Large intestine (tissue), 3 donors: ENCODE measurements around the gene THY1. TPM values are rescaled to one million over a fixed set of nuclear protein-coding genes. Genes with fewer than 3 reads are reported as not detected.
"Not testable (repeated sequence)": the region's sequence is repeated elsewhere in the genome, so short reads cannot be mapped to it uniquely, and the experiment has no call there.

Experiments used
- DNase-seq, 2 donors: peaks; one replicate each; pipeline versions ENCODE4 v3.0.0 to v3.0.0-alpha.2; 2013
- H3K27ac ChIP-seq: one replicate; pipeline ENCODE4 v1.5.1; 2013; ENCODE audit warnings: low read length
- H3K27me3 ChIP-seq: 2 replicates; pipeline ENCODE4 v1.6.1; 2013; ENCODE audit warnings: low read length; ENCODE audit not compliant: control insufficient read depth, insufficient read depth
- H3K36me3 ChIP-seq: 2 replicates; pipeline ENCODE4 v1.6.1; 2013; ENCODE audit warnings: low read length; ENCODE audit not compliant: control insufficient read depth, insufficient read depth
- H3K4me1 ChIP-seq: one replicate; pipeline ENCODE4 v1.6.1; 2013; ENCODE audit warnings: low read length; ENCODE audit not compliant: control insufficient read depth, insufficient read depth
- H3K4me3 ChIP-seq: one replicate; pipeline ENCODE4 v1.5.1; 2013; ENCODE audit warnings: low read length
- H3K9me3 ChIP-seq: one replicate; pipeline ENCODE4 v1.6.1; 2013; ENCODE audit warnings: mild to moderate bottlenecking, low read depth, low read length, moderate library complexity; ENCODE audit not compliant: control insufficient read depth
- WGBS: methylation state at CpG from one replicate; pipeline ENCODE4 v1.1.5; 2013; ENCODE audit warnings: low lambda C conversion rate; ENCODE audit not compliant: insufficient coverage; 5-methylcytosine and 5-hydroxymethylcytosine counted together
- polyA plus RNA-seq: library from polyadenylated mRNA; unstranded; fragments of 120-200 nt; gene quantifications from one replicate; pipeline ENCODE4 v1.2.1, GENCODE V29; 2013

Gene THY1
- polyA plus RNA-seq, 1 donor: 44.4 TPM

GRCh38 chr11:119460097-119460496 lies 37.1 kb upstream of the THY1 start:
- Histone ChIP-seq H3K9me3 (no peaks in the 10 kb centered on the region), H3K4me3 (no peak overlapping the region), H3K4me1 (no peaks in the 10 kb centered on the region), H3K36me3 (no peaks in the 10 kb centered on the region), H3K27ac (peak overlapping the region; percentile 46), H3K27me3 (peaks cover 3% of the 10 kb centered on the region)
- no peak for DNase-seq
- 80% methylated on average over 1 of the region's 11 CpGs for WGBS

DNA sequence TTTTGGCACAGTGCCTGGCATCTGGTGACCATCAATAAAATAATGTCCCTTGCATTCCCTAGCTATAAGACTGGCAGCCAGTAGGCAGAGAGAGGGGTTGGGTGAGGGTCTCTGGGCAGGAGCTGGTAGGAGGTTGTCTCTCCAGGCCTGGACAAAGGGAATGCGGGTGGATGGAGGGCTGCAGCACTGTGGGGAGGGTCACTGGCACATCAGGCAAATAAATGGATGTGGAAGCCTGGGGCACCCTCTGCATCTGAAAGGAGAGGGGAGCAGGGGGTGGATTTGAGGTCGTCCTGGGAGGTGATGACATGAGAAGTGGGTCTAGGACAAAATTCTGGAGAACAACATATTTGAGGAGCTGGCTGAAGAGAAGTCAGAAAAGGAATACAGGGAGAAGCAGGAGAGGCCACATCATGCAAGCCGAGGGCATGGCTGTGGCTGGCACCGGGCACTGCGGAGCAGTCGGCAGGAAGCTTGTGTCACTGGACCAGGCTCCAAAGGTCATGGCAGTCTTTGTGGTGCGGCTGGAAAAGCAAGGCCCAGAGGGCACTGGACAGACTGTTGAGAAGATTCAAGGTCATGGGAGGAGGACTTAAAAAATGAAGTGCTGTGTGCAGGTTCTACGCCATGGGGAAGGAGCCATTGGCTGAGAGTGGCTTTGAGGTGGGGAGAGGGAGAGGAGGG lies 36.5 kb upstream of the THY1 start:
- 100% methylated on average over 2 of the region's 8 CpGs for WGBS
- no peak overlapping the region for H3K4me3 ChIP-seq

DNA sequence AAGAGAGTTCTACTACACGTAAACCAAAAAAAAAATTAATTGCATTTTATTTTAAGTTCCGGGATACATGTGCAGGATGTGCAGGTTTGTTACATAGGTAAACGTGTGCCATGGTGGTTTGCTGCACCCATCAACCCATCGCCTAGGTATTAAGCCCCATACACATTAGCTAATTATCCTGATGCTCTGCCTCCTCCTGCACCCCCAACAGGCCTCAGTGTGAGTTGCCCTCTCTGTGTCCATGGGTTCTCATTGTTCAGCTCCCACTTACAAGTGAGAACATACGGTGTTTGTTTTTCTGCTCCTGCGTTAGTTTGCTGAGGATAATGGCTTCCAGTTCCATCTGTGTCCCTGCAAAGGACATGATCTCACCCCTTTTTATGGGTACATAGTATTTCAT lies 32.7 kb upstream of the THY1 start:
- H3K9me3 ChIP-seq, DNase-seq, H3K4me1 ChIP-seq, H3K27me3 ChIP-seq, H3K36me3 ChIP-seq, H3K4me3 ChIP-seq, H3K27ac ChIP-seq: not testable (repeated sequence)
- WGBS: no CpG with 5 or more reads among the region's 6 CpGs

More for the DNA sequence above, 36.5 kb upstream of the THY1 start:
- H3K27me3 ChIP-seq: peaks cover 3% of the 10 kb centered on the region
- no peak overlapping the region for H3K27ac ChIP-seq
- DNase-seq: no peak
- no peaks in the 10 kb centered on the region for H3K4me1 ChIP-seq
- H3K36me3 ChIP-seq: no peaks in the 10 kb centered on the region
- H3K9me3 ChIP-seq: no peaks in the 10 kb centered on the region

DNA sequence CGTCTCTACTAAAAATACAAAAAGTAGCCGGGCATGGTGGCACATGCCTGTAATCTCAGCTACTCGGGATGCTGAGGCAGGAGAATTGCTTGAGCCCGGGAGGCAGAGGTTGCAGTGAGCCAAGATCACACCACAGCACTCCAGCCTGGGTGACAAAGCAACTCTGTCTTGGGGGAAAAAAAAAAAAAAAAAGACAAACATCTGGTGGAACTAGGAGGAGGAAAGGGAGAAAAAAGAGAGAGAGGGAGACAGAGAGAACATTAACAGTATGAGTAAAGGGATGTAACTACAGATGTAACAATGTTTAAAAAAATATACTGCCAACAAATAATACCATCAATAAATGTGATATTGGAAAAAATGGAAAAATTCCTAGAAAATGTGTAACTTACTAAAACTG lies 32.3 kb upstream of the THY1 start:
- no CpG with 5 or more reads among the region's 4 CpGs for WGBS
- not testable (repeated sequence) for H3K27ac ChIP-seq, H3K27me3 ChIP-seq, H3K9me3 ChIP-seq, H3K36me3 ChIP-seq, H3K4me1 ChIP-seq, DNase-seq, H3K4me3 ChIP-seq

- no peaks in the 10 kb centered on the region for H3K27me3 ChIP-seq
- no peaks in the 10 kb centered on the region for H3K9me3 ChIP-seq
- no peak for DNase-seq
- H3K4me1 ChIP-seq: no peaks in the 10 kb centered on the region
- H3K4me3 ChIP-seq: no peak overlapping the region
- whole genome bisulfite sequencing: no CpG with 5 or more reads among the region's 1 CpG
- no peaks in the 10 kb centered on the region for H3K36me3 ChIP-seq
- H3K27ac ChIP-seq: no peak overlapping the region
These were observed 30.9 kb upstream of the THY1 start for GRCh38 chr11:119453881-119454280.

DNA sequence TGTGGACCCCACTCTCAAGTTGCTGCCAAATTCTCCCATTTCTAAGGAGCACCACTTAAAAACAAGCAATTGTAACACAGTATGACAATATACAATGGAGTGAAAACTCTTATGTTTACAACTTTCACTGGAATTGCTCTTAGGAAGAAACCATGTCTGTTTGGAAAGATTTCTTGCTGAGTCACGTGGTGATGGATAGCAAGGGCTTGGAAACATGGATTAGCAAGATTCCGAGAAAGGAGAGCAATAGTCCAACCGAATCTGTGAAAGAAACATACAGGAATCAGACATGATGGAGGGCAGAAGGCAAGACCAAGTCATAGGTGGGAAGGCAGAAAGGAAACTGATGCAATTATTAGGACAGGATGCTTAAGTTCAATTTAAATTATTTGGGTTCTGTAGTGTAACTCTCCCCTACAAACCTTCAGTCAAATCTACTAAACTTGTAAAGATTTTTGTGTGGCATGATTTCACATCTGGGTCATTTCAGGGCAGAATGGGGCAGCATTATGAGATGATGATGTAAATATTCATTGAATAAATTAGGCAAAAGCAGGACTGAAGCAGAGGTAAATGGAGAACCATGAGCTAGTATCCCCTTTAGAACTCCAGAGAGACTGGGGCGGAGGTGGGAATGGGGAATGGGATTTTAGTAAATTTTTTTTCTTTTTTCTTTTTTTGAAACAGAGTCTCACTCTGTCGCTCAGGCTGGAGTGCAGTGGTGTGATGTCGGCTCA lies 27.8 kb upstream of the THY1 start:
- no peak overlapping the region for H3K27ac ChIP-seq
- no peaks in the 10 kb centered on the region for H3K27me3 ChIP-seq
- 87% methylated on average over 3 of the region's 6 CpGs for WGBS
- no peaks in the 10 kb centered on the region for H3K9me3 ChIP-seq
- H3K4me3 ChIP-seq: no peak overlapping the region
- H3K36me3 ChIP-seq: no peaks in the 10 kb centered on the region
- H3K4me1 ChIP-seq: no peaks in the 10 kb centered on the region
- no peak for DNase-seq

DNA sequence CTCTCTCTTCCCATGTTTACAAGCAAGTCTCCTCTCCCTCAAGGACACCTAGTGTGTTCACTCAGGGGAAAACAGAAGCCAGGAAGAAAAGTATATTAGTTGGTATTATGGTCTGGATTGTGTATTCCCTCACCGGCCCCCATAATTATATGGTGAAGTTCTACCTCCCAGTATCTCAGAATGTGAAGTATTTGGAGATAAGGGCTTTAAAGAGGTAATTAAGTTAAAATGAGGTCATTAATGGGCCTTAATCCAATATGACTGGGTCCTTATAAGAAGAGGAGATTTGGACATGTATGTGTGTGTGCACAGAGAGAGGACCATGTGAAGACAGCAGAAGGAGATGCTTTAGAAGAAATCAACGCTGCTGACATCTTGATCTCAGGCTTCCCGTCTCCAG lies 26.5 kb upstream of the THY1 start:
- H3K27ac ChIP-seq: no peak overlapping the region
- no peaks in the 10 kb centered on the region for H3K9me3 ChIP-seq
- DNase-seq: no peak
- H3K4me1 ChIP-seq: no peaks in the 10 kb centered on the region
- H3K27me3 ChIP-seq: no peaks in the 10 kb centered on the region
- WGBS: no CpG with 5 or more reads among the region's 3 CpGs
- no peak overlapping the region for H3K4me3 ChIP-seq
- H3K36me3 ChIP-seq: no peaks in the 10 kb centered on the region

- no peak overlapping the region for H3K27ac ChIP-seq
- H3K9me3 ChIP-seq: no peaks in the 10 kb centered on the region
- no peaks in the 10 kb centered on the region for H3K4me1 ChIP-seq
- no CpG with 5 or more reads among the region's 4 CpGs for WGBS
- DNase-seq: no peak
- H3K4me3 ChIP-seq: no peak overlapping the region
- no peaks in the 10 kb centered on the region for H3K27me3 ChIP-seq
- H3K36me3 ChIP-seq: no peaks in the 10 kb centered on the region
These were observed 25.4 kb upstream of the THY1 start for GRCh38 chr11:119448380-119448779.

- no peak overlapping the region for H3K4me3 ChIP-seq
- no peak overlapping the region for H3K27ac ChIP-seq
- 89% methylated on average over 1 of the region's 5 CpGs for WGBS
- DNase-seq: no peak
- no peaks in the 10 kb centered on the region for H3K4me1 ChIP-seq
- no peaks in the 10 kb centered on the region for H3K36me3 ChIP-seq
- no peaks in the 10 kb centered on the region for H3K27me3 ChIP-seq
- H3K9me3 ChIP-seq: no peaks in the 10 kb centered on the region
These were observed 24.8 kb upstream of the THY1 start for GRCh38 chr11:119447664-119448242.

- H3K27ac ChIP-seq: no peak overlapping the region
These were observed 24.1 kb upstream of the THY1 start for GRCh38 chr11:119446871-119447663.

More at GRCh38 chr11:119446871-119447663, 24.1 kb upstream of the THY1 start:
- no CpG with 5 or more reads among the region's 10 CpGs for WGBS
- no peaks in the 10 kb centered on the region for H3K4me1 ChIP-seq
- no peak for DNase-seq
- H3K27me3 ChIP-seq: no peaks in the 10 kb centered on the region
- H3K36me3 ChIP-seq: no peaks in the 10 kb centered on the region
- H3K9me3 ChIP-seq: no peaks in the 10 kb centered on the region
- H3K4me3 ChIP-seq: no peak overlapping the region
